Measurements from ENCODE around the gene GNB2. TPM values are rescaled to one million over a fixed set of nuclear protein-coding genes. Genes with fewer than 3 reads are reported as not detected.

The GNB2 gene
- total and polyA plus RNA-seq, 2 of the 13 experiments (the other 11 are each of a cell fraction or from before 2014, with no cell fraction given), result 48.3 to 67.1 TPM

GRCh38 chr7:100723732-100724275 lies 50.3 kb downstream of the GNB2 start (continued):
- TF ChIP-seq THRA (CRISPR knock-in tag; IDR thresholded peaks at IDR 0.05; ENCODE audit: borderline replicate concordance), result no peak; the same call in 1 of the 2 replicates
- peak; percentile 96 for TF ChIP-seq SKIL (CRISPR knock-in tag; IDR thresholded peaks at IDR 0.05; ENCODE audit: borderline replicate concordance)
- TF ChIP-seq NR2C2 (CRISPR knock-in tag; IDR thresholded peaks at IDR 0.05; ENCODE audit: borderline replicate concordance), result no peak
- no peak for TF ChIP-seq HMGA1 (CRISPR knock-in tag; conservative IDR thresholded peaks at IDR 0.05)
- peak; percentile 88 for TF ChIP-seq NRL (CRISPR knock-in tag; IDR thresholded peaks at IDR 0.05; ENCODE audit: borderline replicate concordance)
- no peak for TF ChIP-seq CSRNP1 (CRISPR knock-in tag; IDR thresholded peaks at IDR 0.05)
- peak; percentile 84; the same call in 1 of the 2 replicates for TF ChIP-seq MTA1 (CRISPR knock-in tag; IDR thresholded peaks at IDR 0.05; ENCODE audit: borderline replicate concordance)
- 0 out of 2 replicates have a peak, but pooled peaks have one; percentile 46 for TF ChIP-seq ZBTB39 (CRISPR knock-in tag; IDR thresholded peaks at IDR 0.05)
- TF ChIP-seq MTF2 (CRISPR knock-in tag; IDR thresholded peaks at IDR 0.05; ENCODE audit: borderline replicate concordance), result no peak; the same call in 1 of the 2 replicates
- no peak for TF ChIP-seq AGO2 (optimal IDR thresholded peaks at IDR 0.05; ENCODE audit: low read depth, low read length)
- no peak for TF ChIP-seq ZZZ3 (CRISPR knock-in tag; IDR thresholded peaks at IDR 0.05; ENCODE audit: borderline replicate concordance)
- no peak; the same call in 1 of the 2 replicates for TF ChIP-seq GLI4 (CRISPR knock-in tag; IDR thresholded peaks at IDR 0.05; ENCODE audit: borderline replicate concordance)
- TF ChIP-seq GZF1 (CRISPR knock-in tag; IDR thresholded peaks at IDR 0.05), result no peak
- no peak for TF ChIP-seq ZBTB8A (CRISPR knock-in tag; IDR thresholded peaks at IDR 0.05; ENCODE audit: borderline replicate concordance, low read depth)
- TF ChIP-seq ZFP41 (CRISPR knock-in tag; IDR thresholded peaks at IDR 0.05; ENCODE audit: borderline replicate concordance), result no peak
- TF ChIP-seq RARA (CRISPR knock-in tag; IDR thresholded peaks at IDR 0.05), result peak; percentile 92
- TF ChIP-seq ZNF709 (CRISPR knock-in tag; IDR thresholded peaks at IDR 0.05), result no peak
- TF ChIP-seq ZNF367 (CRISPR knock-in tag; IDR thresholded peaks at IDR 0.05; ENCODE audit: borderline replicate concordance), result no peak
- TF ChIP-seq ZSCAN20 (CRISPR knock-in tag; IDR thresholded peaks at IDR 0.05; ENCODE audit: borderline replicate concordance), result no peak
